Ectodermal cell (in vitro differentiated cells): ENCODE results near the gene ELANE.
"Not testable (repeated sequence)": the region's sequence is repeated elsewhere in the genome, so short reads cannot be mapped to it uniquely, and the experiment has no call there.

Experiments
- H3K27ac ChIP-seq: 2 replicates; pipeline ENCODE4 v1.7.0; 2013; ENCODE audit warnings: mild to moderate bottlenecking, low read depth, low read length; ENCODE audit not compliant: insufficient read depth, poor library complexity, severe bottlenecking
- H3K27me3 ChIP-seq: 2 replicates; pipeline ENCODE4 v1.7.0; 2013; ENCODE audit warnings: mild to moderate bottlenecking, low read length; ENCODE audit not compliant: insufficient read depth, control insufficient read depth, poor library complexity, severe bottlenecking
- H3K36me3 ChIP-seq: one replicate; pipeline ENCODE4 v1.7.0; 2013; ENCODE audit warnings: low read length; ENCODE audit not compliant: control insufficient read depth, insufficient read depth
- H3K4me1 ChIP-seq: one replicate; pipeline ENCODE4 v1.7.0; 2013; ENCODE audit warnings: low read length; ENCODE audit not compliant: control insufficient read depth, insufficient read depth
- H3K4me3 ChIP-seq: 2 replicates; pipeline ENCODE4 v1.7.0; 2013; ENCODE audit warnings: low read depth, low read length, control low read depth; ENCODE audit not compliant: insufficient read depth
- H3K9me3 ChIP-seq: 2 replicates; pipeline ENCODE4 v1.7.0; 2013; ENCODE audit warnings: mild to moderate bottlenecking, low read length, moderate library complexity; ENCODE audit not compliant: control insufficient read depth
- WGBS, 2 experiments: methylation state at CpG; one replicate each; pipeline ENCODE4 v1.1.7; 2013; ENCODE audit warnings: missing lambda C conversion rate in 2 of 2; 5-methylcytosine and 5-hydroxymethylcytosine counted together

ELANE gene

DNA sequence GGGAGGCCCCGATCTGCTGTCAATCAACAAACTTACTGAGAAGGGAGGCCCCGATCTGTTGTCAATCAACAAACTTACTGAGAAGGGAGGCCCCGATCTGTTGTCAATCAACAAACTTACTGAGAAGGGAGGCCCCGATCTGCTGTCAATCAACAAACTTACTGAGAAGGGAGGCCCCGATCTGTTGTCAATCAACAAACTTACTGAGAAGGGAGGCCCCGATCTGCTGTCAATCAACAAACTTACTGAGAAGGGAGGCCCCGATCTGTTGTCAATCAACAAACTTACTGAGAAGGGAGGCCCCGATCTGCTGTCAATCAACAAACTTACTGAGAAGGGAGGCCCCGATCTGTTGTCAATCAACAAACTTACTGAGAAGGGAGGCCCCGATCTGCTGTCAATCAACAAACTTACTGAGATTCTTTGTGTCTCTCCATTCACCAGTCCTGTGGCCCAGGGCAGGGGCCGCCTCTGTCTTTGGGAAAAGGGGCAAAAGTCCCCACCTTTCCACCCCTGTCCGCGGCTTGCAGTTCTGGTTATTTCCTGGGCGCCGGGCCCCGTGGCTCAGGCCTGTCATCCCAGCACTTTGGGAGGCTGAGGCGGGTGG lies 1.6 kb downstream of the ELANE start:
- H3K4me3 ChIP-seq, H3K9me3 ChIP-seq, H3K27ac ChIP-seq, H3K4me1 ChIP-seq, H3K27me3 ChIP-seq, H3K36me3 ChIP-seq: not testable (repeated sequence)
- 86 to 94% methylated on average over 11 of the region's 17 CpGs for WGBS, 2 experiments

DNA sequence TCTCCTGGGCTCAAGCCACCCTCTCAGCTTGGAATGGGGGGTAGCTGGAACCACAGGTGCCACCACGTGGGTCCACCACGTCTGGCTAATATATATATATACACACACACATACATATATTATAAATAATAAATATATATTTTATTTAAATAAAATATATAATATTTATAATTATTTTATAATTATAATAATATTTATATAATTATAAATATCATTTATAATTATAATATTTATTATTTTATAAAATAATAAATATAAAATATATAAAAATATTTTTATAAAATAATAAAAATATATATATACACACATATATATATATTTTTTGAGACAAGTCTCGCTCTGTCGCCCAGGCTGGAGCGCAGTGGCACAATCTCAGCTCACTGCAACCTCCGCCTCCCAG lies 2.4 kb downstream of the ELANE start:
- H3K4me1 ChIP-seq = no peaks in the 10 kb centered on the region
- no peak overlapping the region for H3K4me3 ChIP-seq
- H3K36me3 ChIP-seq = no peaks in the 10 kb centered on the region
- peaks cover 10% of the 10 kb centered on the region for H3K27me3 ChIP-seq
- no peaks in the 10 kb centered on the region for H3K9me3 ChIP-seq
- WGBS, 2 experiments = 97 to 100% methylated on average over 4 of the region's 6 CpGs
- no peak overlapping the region for H3K27ac ChIP-seq

DNA sequence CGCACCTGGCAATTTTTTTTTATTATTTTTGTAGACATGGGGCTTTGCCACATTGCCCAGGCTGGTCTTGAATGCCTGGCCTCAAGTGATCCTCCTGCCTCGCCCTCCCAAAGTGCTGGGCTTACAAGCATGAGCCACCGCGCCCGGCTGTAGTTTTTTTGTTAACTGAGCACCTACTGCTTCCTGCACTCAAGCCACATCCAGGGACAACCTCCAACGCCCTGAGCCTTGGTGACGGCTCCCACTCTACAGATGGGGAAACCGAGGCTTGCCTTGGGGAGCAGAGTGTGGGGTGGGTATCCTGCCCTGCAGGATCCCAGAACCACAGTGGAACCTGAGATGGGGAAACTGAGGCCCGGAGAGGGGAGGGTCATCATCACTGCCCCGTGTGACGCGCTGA lies 3.0 kb downstream of the ELANE start:
- Histone ChIP-seq H3K9me3 (no peaks in the 10 kb centered on the region), H3K27me3 (peaks cover 16% of the 10 kb centered on the region), H3K36me3 (no peaks in the 10 kb centered on the region), H3K27ac (no peak overlapping the region), H3K4me1 (no peaks in the 10 kb centered on the region), H3K4me3 (no peak overlapping the region)
- 89% methylated on average over 12 of the region's 12 CpGs for WGBS, 2 experiments

DNA sequence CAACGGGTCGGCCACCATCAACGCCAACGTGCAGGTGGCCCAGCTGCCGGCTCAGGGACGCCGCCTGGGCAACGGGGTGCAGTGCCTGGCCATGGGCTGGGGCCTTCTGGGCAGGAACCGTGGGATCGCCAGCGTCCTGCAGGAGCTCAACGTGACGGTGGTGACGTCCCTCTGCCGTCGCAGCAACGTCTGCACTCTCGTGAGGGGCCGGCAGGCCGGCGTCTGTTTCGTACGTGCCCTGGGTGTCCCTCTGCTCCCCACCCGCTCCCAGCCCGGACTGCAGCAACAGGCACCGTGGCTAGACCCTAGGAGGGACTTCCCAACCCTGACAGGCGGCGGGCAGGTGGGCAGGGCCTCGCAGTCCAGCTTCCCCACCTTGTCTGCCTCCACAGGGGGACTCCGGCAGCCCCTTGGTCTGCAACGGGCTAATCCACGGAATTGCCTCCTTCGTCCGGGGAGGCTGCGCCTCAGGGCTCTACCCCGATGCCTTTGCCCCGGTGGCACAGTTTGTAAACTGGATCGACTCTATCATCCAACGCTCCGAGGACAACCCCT lies 3.5 kb downstream of the ELANE start:
- H3K27ac ChIP-seq = no peak overlapping the region
- WGBS, 2 experiments = 79 to 82% methylated on average over 40 of the region's 40 CpGs
- H3K9me3 ChIP-seq = no peaks in the 10 kb centered on the region
- no peak overlapping the region for H3K4me3 ChIP-seq
- no peaks in the 10 kb centered on the region for H3K4me1 ChIP-seq
- H3K36me3 ChIP-seq = no peaks in the 10 kb centered on the region
- peaks cover 21% of the 10 kb centered on the region for H3K27me3 ChIP-seq

DNA sequence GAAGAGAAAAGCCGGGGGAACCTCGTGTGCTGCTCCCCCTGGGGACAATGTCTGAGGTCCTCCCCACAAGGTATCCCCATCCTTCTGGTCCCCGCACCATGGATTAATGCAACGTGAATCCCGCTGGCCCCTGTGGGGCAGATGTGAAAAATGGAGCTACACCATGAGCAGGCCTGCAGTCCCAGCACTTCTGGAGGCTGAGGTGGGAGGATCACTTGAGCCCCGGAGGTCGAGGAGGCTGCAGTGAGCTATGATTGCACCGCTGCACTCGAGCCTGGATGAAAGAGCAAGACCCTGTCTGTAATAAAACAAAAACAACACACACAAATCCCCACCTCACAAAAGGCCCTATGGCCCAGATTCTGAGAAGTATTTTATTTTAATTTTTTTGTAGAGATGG lies 6.2 kb downstream of the ELANE start:
- peaks cover 46% of the 10 kb centered on the region for H3K27me3 ChIP-seq
- H3K4me3 ChIP-seq = no peak overlapping the region
- no peak overlapping the region for H3K27ac ChIP-seq
- 79 to 81% methylated on average over 9 of the region's 9 CpGs for WGBS, 2 experiments
- no peaks in the 10 kb centered on the region for H3K4me1 ChIP-seq
- H3K9me3 ChIP-seq = no peaks in the 10 kb centered on the region
- H3K36me3 ChIP-seq = no peaks in the 10 kb centered on the region

DNA sequence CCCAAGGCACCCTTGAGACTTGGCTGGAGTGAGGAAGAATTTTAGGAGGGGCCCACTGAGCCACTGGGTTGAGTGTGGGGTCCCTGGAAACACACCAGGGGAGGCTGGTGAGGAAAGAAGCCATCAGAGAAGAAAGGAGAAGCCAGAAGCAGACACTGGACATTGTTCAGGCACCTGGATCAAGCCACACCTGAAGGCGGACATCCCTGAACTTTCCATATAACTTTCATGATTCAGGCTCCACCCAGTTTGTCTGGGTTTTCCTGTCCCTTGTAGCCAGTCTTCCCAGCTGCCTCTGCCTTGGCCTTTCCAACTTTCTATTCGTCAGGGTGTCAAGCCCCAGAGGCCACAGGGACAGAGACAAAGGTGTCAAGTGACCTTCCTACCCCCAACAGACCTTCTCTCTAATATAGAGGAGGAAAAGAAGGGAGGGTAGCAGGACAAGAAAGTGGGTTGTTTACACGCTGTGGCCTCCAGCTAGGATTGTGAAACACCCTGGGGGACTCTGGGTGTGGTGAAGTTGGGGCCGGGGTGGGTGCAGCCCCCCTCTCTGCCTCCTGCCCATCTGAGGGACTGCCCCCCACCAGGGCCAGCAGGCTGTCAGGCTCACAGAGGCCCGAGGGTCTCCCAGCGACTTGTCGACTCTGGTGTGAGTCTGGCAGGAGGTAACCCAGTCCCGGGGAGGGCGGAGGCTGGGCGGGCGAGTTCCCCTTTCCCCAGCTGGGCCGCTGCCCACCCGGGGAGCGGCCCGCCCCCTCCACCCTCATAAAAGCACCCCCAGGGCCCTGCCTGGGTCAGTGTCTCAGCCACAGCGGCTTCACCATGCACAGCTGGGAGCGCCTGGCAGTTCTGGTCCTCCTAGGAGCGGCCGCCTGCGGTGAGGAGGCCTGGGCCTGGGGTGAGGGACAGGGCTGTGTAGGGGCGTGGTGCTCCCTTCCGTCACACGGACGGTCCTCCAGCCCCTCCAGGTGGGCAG lies 7.1 kb downstream of the ELANE start, which contains the start of gene CFD:
TSS of gene CFD (plus strand) at position 797 of the 976 bp plus-strand sequence. CDS start at position 823, 26 bp downstream.
- WGBS, 2 experiments = 69 to 78% methylated on average over 24 of the region's 24 CpGs

DNA sequence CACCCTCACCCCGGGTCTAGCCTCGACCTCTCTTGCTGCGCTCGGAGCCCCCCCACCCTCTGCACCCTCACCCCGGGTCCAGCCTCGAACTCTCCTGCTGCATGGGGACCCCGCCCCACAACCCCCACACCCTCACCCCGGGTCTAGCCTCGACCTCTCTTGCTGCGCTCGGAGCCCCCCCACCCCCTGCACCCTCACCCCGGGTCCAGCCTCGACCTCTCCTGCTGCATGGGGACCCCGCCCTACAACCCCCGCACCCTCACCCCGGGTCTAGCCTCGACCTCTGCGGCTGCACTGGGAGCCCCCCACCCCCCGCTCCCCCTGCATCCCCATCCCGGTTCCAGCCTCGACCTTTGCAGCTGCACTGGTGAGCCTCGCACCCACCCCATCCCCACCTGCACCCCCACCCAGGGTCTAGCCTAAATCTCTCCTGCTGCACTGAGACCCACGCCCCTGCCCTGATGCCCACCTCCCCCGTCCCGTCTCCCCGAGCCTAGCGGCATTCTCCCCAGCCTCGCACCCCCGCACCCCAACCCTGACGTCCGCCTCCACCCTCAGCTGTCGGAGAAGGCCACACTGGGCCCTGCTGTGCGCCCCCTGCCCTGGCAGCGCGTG lies 9.1 kb downstream of the ELANE start:
- Histone ChIP-seq H3K27ac (no peak overlapping the region), H3K9me3 (no peaks in the 10 kb centered on the region), H3K36me3 (no peaks in the 10 kb centered on the region), H3K27me3 (peaks cover 49% of the 10 kb centered on the region), H3K4me1 (no peaks in the 10 kb centered on the region), H3K4me3 (no peak overlapping the region)
- 58 to 60% methylated on average over 33 to 35 of the region's 35 CpGs for WGBS, 2 experiments

More for the DNA sequence above, 7.1 kb downstream of the ELANE start, which contains the start of gene CFD:
- Histone ChIP-seq H3K9me3 (no peaks in the 10 kb centered on the region), H3K4me1 (no peaks in the 10 kb centered on the region), H3K27ac (no peak within 1 kb of the TSS), H3K4me3 (peak within 1 kb of the TSS; percentile 16), H3K36me3 (no peaks in the 10 kb centered on the region), H3K27me3 (peaks cover 49% of the 10 kb centered on the region)

DNA sequence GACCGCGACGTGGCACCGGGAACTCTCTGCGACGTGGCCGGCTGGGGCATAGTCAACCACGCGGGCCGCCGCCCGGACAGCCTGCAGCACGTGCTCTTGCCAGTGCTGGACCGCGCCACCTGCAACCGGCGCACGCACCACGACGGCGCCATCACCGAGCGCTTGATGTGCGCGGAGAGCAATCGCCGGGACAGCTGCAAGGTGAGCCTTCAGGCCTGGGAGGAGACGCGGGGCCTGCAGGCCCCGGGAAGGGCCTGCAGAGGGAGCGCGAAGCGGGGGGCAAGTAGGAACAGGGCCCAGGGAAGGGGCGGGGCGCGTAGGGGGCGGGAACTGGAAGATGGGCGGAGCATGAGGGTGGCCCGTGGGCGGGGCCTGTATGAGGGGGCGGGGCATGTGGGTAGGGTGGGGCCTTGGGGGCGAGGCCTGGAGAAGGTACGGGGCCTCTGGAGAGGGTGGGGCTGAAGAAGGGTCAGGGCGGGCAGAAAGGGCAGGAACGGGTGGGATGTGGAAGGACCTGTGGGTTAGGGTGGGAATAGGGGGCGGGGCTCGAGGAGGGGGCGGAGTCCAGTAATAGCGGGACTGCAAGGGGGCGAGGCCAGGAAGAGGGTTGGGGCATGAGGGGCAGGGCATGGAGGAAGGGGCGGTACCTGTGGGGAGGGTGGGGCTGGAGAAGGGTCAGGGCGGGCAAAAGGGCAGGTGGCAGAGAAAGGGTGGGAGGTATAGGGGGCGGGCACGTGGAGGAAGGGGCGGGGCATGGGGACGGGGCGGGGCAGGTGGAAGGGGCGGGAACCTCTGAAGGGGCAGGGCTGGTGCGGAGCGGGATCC lies 9.9 kb downstream of the ELANE start:
- Histone ChIP-seq H3K36me3 (no peaks in the 10 kb centered on the region), H3K4me3 (no peak overlapping the region), H3K27ac (no peak overlapping the region), H3K9me3 (no peaks in the 10 kb centered on the region), H3K4me1 (no peaks in the 10 kb centered on the region), H3K27me3 (peaks cover 49% of the 10 kb centered on the region)
- 11 to 12% methylated on average over 60 of the region's 60 CpGs for WGBS, 2 experiments

DNA sequence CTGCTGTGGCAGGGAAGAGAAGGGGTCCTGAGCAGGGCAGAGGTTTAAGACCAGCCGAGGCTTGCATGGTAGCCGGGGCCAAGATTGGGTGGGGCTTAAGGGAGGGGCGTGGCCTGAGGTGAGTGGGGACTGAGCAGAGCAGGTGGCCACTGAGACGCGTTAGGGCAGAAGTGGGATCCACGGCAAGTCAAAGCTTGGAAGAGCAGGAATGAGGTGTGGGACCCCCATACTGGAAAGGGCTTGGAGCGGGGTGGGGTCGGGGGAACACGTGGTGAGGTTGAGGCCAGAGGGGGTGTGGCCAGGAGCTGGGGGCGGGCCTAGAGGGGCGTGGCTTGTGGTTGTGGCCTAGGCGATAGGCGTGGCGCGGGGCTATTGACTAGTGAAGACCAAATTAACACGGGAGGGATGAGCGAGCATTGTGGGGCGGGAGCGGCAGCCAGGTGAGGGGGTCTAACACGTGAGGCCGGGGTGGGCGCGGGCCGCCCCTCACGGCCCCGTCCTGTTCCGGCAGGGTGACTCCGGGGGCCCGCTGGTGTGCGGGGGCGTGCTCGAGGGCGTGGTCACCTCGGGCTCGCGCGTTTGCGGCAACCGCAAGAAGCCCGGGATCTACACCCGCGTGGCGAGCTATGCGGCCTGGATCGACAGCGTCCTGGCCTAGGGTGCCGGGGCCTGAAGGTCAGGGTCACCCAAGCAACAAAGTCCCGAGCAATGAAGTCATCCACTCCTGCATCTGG lies 10.6 kb downstream of the ELANE start:
- no peaks in the 10 kb centered on the region for H3K36me3 ChIP-seq
- H3K4me3 ChIP-seq = no peak overlapping the region
- no peak overlapping the region for H3K27ac ChIP-seq
- peaks cover 49% of the 10 kb centered on the region for H3K27me3 ChIP-seq
- H3K9me3 ChIP-seq = no peaks in the 10 kb centered on the region
- peaks cover 7% of the 10 kb centered on the region for H3K4me1 ChIP-seq
- WGBS, 2 experiments = 38 to 40% methylated on average over 48 of the region's 48 CpGs
